SH-SY5Y (cell line): ENCODE results near the gene CHST11.

Experiments
- GATA2 ChIP-seq: IDR thresholded peaks from 2 replicates; pipeline ENCODE4 v1.6.1; 2011; ENCODE audit warnings: mild to moderate bottlenecking, low read depth, low read length
- GATA3 ChIP-seq: IDR thresholded peaks from 2 replicates; pipeline ENCODE4 v1.6.1; 2011; ENCODE audit warnings: low read depth, mild to moderate bottlenecking, low read length, moderate library complexity

The CHST11 gene

GRCh38 chr12:104477510-104478390 is 21.0 kb downstream of the CHST11 start:
- TF ChIP-seq GATA3 = no peak
- TF ChIP-seq GATA2 = no peak

- TF ChIP-seq GATA3 (no peak), GATA2 (no peak)
Measured at GRCh38 chr12:104478396-104479122, 21.8 kb downstream of the CHST11 start.

- TF ChIP-seq GATA2 (no peak), GATA3 (no peak)
Measured at GRCh38 chr12:104479123-104479662, 22.4 kb downstream of the CHST11 start.

DNA sequence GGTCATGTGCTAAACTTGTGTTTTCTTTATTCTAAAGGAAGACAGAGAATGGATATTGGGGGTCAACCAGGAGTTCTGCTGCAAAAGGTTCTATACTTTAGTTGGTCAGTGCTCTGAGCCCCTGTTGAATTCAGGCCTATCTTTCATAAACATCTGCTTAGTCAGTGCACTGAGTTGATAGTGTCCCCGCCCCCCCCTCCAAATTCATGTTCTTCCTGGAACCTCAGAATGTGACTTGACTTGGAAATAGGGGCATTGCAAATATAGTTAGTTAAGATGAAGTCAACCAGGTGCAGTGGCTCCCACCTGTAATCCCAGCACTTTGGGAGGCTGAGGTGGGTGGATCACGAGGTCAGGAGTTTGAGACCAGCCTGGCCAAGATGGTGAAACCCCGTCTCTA is 23.3 kb downstream of the CHST11 start:
- TF ChIP-seq GATA2 (no peak), GATA3 (no peak)

DNA sequence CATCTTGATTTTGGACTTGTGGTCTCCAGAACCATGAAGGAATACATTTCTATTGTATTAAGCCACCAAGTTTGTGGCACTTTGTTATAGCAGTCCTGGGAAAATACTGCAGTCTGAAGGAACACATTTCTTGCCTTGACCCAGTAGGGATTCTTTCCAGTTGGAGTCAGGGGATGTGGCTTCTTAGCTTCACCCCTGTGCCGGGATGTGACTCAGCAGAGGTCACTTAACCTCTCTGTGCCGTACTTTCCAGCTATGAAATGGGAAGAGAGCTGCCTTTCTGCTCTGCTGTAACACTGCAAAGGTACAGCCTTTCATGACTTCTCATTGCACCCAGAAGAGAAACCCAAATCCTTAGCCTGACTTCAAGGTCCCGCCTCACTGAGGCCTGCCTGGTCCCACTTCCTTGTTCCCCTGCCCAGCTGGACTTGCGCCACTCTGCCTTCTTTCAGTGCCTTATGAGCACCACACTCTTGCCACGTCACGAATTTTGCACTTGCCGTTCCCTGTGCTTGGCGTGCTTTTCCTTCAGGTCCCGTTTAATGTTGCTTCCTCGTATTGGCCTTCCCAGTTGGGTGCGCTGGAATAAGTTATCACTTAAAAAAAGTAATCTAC is 24.2 kb downstream of the CHST11 start:
- TF ChIP-seq GATA2 (no peak), GATA3 (no peak)

DNA sequence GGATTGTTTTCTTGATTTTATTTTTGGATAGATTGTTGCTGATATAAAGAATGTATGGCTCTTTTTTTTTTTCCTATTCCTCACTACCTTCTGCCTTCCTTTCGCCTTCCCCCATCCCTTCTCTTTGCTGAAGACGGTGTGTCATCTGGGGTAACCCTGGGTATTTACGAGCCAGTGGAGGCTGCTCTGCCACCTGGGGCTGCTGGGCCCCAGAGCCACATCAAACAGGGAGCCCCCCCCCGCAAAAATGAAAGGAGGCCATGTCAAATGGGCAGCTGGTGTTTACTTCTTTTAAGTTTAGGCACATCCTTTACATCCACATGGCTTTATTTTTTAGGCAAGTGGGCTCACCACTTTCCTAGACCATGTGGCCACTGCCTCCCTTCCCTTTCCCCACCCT is 25.4 kb downstream of the CHST11 start:
- TF ChIP-seq GATA3 (no peak), GATA2 (no peak)

DNA sequence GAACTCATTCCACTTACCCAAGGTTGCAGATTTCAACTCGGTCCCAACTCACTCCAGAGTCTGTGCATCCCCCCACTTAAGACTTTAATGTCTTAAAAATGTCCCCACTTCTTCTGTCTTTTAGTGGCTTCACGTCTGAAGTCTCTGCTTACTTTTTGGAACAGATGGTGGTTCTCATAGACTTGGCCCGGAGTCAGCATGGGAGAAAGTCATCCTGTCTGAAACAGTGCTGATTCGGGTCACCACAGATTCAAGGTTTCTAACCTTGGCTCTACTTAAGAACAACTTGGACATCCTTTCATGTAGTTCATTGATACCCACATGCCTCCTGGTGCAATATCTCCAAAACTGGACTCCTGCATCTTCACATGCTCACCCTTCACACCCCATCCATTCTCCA is 26.0 kb downstream of the CHST11 start:
- no peak for TF ChIP-seq GATA3
- TF ChIP-seq GATA2 = no peak

DNA sequence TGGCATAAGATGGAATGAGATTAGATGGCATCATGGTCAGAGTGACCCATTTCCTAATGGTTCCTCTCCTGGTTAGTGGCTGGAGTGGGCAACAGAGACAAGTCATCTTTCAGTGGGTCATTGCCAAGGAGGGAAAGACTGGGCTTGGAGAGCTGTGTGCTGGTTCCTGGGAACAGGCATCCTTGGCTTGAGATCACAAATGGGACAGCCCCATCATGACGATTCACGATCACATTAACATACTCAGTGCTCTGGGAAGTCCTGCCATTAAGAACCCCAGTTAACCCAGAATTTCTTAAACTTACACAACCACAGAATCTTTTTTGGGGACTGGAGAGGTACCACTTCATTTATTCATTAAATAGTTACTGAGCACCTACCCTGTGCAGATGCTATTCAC is 27.3 kb downstream of the CHST11 start:
- no peak for TF ChIP-seq GATA2
- TF ChIP-seq GATA3 = no peak

DNA sequence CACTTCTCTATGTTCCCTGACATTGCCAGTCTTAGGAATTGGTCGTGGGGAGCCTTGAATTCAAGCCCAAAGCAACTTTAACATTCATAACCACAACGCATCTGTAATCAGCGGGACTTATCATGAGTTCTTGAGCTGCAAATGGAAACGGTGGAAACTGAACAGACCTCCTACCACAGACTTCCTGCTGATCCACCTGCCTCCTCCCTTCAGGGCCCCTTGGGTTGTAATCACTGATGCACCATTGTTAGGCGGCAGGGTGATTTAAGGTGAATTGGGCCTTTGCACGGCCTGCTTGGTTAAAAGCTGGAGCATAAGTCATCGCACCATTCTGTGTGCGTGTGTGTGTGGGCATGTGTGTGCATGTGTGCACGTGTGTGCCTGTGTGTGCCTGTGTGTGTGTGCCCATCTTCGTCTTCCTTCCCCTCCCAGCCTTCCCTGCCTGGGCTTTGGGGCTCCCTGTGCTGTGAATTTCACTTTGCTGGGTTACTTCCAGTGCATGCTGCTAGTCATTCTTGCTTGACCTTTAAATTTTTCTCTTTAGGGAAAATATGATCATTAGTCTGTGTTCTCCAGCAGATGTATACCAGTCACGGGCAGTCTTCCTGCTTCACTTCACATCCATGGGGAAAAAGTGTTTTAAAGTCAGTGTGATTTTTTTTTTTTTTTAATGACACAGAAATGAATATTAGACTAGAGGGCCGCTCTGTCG is 29.1 kb downstream of the CHST11 start:
- TF ChIP-seq GATA3 (no peak), GATA2 (no peak)

DNA sequence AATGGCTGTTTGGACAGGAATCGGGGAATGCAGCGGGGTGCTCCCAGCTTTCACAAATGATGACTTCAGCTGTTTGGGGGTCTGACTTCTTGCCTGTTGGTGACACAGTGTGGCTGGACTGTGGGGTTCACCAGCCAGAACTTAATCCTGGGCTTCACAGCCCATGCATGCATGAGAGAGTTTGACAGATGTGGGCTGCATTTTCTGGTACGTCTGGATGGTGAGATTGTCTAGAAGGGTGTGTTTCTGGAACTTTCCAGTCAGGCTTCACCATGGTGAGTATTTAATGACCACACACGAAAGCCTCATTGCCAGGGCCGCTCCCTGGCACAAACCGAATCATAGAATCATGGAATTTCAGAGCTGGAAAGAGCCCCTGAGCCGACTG is 29.6 kb downstream of the CHST11 start:
- no peak for TF ChIP-seq GATA2
- no peak for TF ChIP-seq GATA3

DNA sequence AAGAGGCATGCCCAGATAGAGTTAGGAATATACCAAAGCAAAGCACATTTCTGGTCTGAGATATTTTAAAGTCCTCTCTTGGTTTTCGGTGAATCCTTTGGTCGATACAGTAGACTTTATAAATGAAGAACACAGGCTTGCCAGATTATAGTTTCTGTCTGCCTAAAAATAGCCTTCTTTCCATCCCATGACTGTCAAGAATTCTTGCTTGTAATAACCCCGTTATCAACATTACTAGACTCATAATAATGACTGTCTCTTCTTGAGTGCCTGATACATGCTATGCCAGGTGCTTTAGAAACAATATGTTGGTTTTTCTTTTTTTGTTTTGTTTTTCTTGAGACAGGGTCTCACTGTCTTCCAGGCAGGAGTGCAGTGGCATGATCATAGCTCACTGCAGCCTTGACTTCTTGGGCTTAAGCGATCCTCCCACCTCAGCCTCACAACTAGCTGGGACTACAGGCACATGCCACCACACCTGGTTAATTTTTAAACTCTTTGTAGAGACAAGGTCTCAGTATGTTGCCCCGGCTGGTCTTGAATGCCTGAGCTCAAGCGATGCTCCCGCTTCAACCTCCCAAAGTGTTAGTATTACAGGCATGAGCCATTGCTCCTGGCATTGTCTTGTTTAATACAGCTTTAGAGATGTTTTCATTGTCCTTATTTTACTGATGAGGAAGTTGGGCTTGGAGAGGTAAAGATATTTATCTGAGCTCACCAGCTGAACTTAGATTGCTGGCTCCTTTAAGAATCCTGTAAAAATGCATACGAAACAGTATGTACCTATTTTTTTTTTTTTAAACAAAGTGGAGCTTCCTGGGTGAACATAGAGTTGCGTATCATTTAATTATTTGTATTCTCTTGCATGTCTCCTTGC is 30.4 kb downstream of the CHST11 start:
- no peak for TF ChIP-seq GATA2

DNA sequence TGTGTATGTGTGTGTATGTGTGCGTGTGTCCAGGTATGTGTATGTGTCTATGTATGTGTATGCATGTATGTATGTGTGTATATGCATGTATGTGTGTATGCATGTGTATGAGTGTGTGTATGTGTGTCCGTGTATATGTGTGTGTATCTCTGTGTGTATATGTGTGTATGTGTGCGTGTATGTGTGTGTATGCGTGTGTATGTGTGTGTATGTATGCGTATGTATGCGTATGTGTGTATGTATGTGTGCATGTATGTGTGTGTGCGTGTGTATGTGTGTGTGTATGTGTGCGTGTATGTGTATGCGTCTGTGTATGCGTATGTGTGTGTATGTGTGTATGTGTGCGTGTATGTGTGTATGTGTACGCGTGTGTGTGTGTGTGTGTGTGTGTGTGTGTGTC is 31.6 kb downstream of the CHST11 start:
- TF ChIP-seq GATA2 (no peak), GATA3 (no peak)

- TF ChIP-seq GATA2 = no peak
- no peak for TF ChIP-seq GATA3
Measured at GRCh38 chr12:104490186-104490585, 33.4 kb downstream of the CHST11 start.

DNA sequence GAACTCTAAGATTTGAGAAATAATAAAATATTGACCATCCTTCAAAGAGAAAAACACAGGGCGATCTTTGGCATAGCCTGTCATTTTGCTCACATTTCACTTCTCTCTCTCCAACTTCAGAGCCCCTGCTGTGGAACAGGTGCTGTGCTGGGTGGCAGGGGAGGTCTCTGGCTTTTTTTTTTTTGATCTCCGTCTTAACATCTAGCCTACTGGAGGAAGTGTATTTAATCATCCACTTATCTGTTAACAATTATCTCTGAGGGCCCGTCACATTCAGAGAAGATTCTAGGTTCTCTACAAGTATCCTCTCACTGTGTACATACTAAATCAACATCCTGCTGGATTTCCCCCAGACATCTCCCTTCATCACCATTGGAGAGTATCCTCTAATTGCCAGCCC is 34.1 kb downstream of the CHST11 start:
- TF ChIP-seq GATA2 (no peak), GATA3 (no peak)
